ENCODE results near the gene TRIM50. TPM values are rescaled to one million over a fixed set of nuclear protein-coding genes. Genes with fewer than 3 reads are reported as not detected.
A peak's percentile ranks its signal among the peaks of the same experiment; 100 is the strongest.

Gene TRIM50
- total RNA-seq, 1 experiment from 2014 or later, result not detected

- Histone ChIP-seq H3K27me3 (replicated peaks; ENCODE audit: control insufficient read depth, insufficient read depth, low read length) (no peaks in the 10 kb centered on the region), H3K4me3 (ENCODE audit: low read depth, low read length) (no peak overlapping the region), H3K36me3 (ENCODE audit: control insufficient read depth, insufficient read depth, low read length) (no peaks in the 10 kb centered on the region), H3K4me1 (peaks cover 10% of the 10 kb centered on the region), H3K9me3 (peaks cover 7% of the 10 kb centered on the region; the same call in 1 of the 2 replicates)
- no TSS peak for BruUV-seq (replicated peaks)
- Mint-ChIP-seq H3K9me3 (ENCODE audit: unreplicated experiment) (no peaks in the 10 kb centered on the region), H3K27ac (ENCODE audit: unreplicated experiment) (no peak overlapping the region), H3K4me1 (ENCODE audit: low read depth, unreplicated experiment) (peaks cover 11% of the 10 kb centered on the region), H3K4me3 (ENCODE audit: unreplicated experiment) (no peak overlapping the region), H3K27me3 (ENCODE audit: insufficient read depth, unreplicated experiment) (no peaks in the 10 kb centered on the region), H3K36me3 (ENCODE audit: insufficient read depth, unreplicated experiment) (no peaks in the 10 kb centered on the region)
- no peak for TF ChIP-seq CTCF (IDR thresholded peaks at IDR 0.05; ENCODE audit: insufficient read depth in 1 of 2, low read depth in 1 of 2, low read length in 1 of 2, severe bottlenecking in 1 of 2, unreplicated experiment in 1 of 2)
- intact Hi-C loops (cut with micrococcal nuclease; ENCODE audit: unreplicated experiment), result no loop called here
- ChIA-PET CTCF (no interaction called here), POLR2A (no interaction called here)
- no peak for DNase-seq
Observed at GRCh38 chr7:73350306-73351068, 22.6 kb upstream of the TRIM50 start.

GRCh38 chr7:73349763-73350162 lies 21.9 kb upstream of the TRIM50 start:
- H3K4me1 ChIP-seq, result peaks cover 13% of the 10 kb centered on the region
- intact Hi-C loops (cut with micrococcal nuclease; ENCODE audit: unreplicated experiment), result no loop called here
- no peak overlapping the region for H3K4me3 ChIP-seq (ENCODE audit: low read depth, low read length)
- H3K27me3 ChIP-seq (replicated peaks; ENCODE audit: control insufficient read depth, insufficient read depth, low read length), result no peaks in the 10 kb centered on the region
- Mint-ChIP-seq H3K4me3 (ENCODE audit: unreplicated experiment) (no peak overlapping the region), H3K9me3 (ENCODE audit: unreplicated experiment) (no peaks in the 10 kb centered on the region), H3K4me1 (ENCODE audit: low read depth, unreplicated experiment) (peaks cover 16% of the 10 kb centered on the region), H3K27ac (ENCODE audit: unreplicated experiment) (no peak overlapping the region), H3K27me3 (ENCODE audit: insufficient read depth, unreplicated experiment) (no peaks in the 10 kb centered on the region), H3K36me3 (ENCODE audit: insufficient read depth, unreplicated experiment) (no peaks in the 10 kb centered on the region)
- H3K9me3 ChIP-seq, result peaks cover 7% of the 10 kb centered on the region; the same call in 1 of the 2 replicates
- H3K36me3 ChIP-seq (ENCODE audit: control insufficient read depth, insufficient read depth, low read length), result no peaks in the 10 kb centered on the region
- ChIA-PET CTCF (no interaction called here), POLR2A (no interaction called here)
- DNase-seq, result no peak
- no TSS peak for BruUV-seq (replicated peaks)
- TF ChIP-seq CTCF (IDR thresholded peaks at IDR 0.05; ENCODE audit: insufficient read depth in 1 of 2, low read depth in 1 of 2, low read length in 1 of 2, severe bottlenecking in 1 of 2, unreplicated experiment in 1 of 2), result no peak

- no TSS peak for BruUV-seq (replicated peaks)
- Mint-ChIP-seq H3K27me3 (ENCODE audit: insufficient read depth, unreplicated experiment) (no peaks in the 10 kb centered on the region), H3K9me3 (ENCODE audit: unreplicated experiment) (no peaks in the 10 kb centered on the region), H3K4me1 (ENCODE audit: low read depth, unreplicated experiment) (peaks cover 24% of the 10 kb centered on the region), H3K27ac (ENCODE audit: unreplicated experiment) (peak overlapping the region; percentile 87), H3K4me3 (ENCODE audit: unreplicated experiment) (no peak overlapping the region), H3K36me3 (ENCODE audit: insufficient read depth, unreplicated experiment) (no peaks in the 10 kb centered on the region)
- Histone ChIP-seq H3K4me3 (ENCODE audit: low read depth, low read length) (no peak overlapping the region), H3K9me3 (no peaks in the 10 kb centered on the region), H3K36me3 (ENCODE audit: control insufficient read depth, insufficient read depth, low read length) (no peaks in the 10 kb centered on the region), H3K4me1 (peaks cover 22% of the 10 kb centered on the region), H3K27me3 (replicated peaks; ENCODE audit: control insufficient read depth, insufficient read depth, low read length) (no peaks in the 10 kb centered on the region)
- no peak for TF ChIP-seq CTCF (IDR thresholded peaks at IDR 0.05; ENCODE audit: insufficient read depth in 1 of 2, low read depth in 1 of 2, low read length in 1 of 2, severe bottlenecking in 1 of 2, unreplicated experiment in 1 of 2)
- no peak for DNase-seq
- intact Hi-C loops (cut with micrococcal nuclease; ENCODE audit: unreplicated experiment), result loop anchor here (1.0 kb wide), 1 partner anchor 90 kb away; no protein-coding TSS in a partner anchor
- CTCF ChIA-PET, result no interaction called here
- POLR2A ChIA-PET, result no interaction called here
Observed at GRCh38 chr7:73345951-73346350, 18.1 kb upstream of the TRIM50 start.

Data from Caco-2 (cell line).